ENCODE data around the gene IL12RB2.

DNA sequence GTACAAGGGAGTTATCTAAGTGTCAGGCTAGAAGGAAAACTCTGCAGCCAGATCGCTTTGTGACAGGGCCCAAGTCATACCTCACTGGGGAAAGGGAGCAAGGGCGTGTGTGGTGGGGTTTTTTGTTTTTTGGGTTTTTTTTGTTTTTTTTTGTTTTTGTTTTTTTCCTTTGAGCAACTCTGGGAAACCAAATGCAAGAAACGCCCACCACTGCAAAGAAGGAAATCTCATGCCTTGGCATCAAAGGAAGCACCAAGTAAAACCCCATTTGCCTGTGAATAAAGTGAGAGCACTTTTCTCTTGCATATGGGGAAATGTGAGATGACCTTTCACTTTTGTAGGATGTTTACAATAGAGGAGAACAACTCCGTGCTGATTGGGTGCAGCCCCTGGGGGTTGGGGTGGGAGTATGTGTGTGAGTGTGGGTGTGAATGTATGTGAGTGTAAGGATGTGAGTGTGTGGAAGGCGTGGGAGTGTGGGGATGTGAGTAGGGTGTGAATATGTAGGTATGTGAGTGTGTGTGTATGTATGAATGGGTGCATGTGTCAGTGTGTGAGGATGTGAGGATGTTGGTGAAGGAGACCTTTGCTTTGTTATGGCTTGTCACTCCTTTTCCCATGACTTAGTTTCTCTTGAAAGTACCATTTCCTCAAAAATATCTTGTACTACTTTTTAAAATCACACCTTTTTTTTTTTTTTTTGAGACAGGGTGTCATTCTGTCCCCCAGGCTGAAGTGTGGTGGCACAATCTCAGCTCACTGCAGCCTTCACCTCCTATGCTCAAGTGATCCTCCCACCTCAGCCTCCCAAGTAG lies 34.6 kb downstream of the IL12RB2 start:
- TF ChIP-seq ESRRG (CRISPR knock-in tag; IDR thresholded peaks at IDR 0.05) = no peak
- no peak for TF ChIP-seq ZFP3 (CRISPR knock-in tag; IDR thresholded peaks at IDR 0.05)
- no peak for TF ChIP-seq RARB (CRISPR knock-in tag; IDR thresholded peaks at IDR 0.05)
- TF ChIP-seq PATZ1 (CRISPR knock-in tag; IDR thresholded peaks at IDR 0.05; ENCODE audit: borderline replicate concordance) = no peak

Measured in SK-N-SH treated with all-trans-retinoic acid at 6 μM for 48 hours (cell line).